ENCODE results near the gene ARID2.

ARID2 gene

DNA sequence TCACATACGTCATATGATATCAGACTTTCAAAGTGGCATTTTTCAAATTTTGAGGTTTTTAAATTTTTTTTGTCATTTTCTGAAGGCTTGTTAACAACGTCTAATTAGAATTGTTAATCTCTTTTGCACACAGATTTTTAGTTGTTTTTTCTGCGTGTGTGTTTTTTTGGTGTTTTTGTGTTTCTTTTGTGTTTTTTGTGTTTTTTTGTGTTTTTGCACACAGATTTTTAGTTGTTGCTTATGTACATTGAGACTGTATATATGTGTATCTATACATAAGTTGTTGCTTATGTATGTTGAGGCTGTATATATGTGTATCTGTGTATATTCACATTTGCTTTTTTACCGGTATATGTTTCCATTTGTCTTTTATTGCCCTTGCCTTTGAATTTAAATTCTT, 30.8 kb downstream of the ARID2 start:
- H3K4me3 ChIP-seq (ENCODE audit: low read depth, low read length) = no peak overlapping the region

DNA sequence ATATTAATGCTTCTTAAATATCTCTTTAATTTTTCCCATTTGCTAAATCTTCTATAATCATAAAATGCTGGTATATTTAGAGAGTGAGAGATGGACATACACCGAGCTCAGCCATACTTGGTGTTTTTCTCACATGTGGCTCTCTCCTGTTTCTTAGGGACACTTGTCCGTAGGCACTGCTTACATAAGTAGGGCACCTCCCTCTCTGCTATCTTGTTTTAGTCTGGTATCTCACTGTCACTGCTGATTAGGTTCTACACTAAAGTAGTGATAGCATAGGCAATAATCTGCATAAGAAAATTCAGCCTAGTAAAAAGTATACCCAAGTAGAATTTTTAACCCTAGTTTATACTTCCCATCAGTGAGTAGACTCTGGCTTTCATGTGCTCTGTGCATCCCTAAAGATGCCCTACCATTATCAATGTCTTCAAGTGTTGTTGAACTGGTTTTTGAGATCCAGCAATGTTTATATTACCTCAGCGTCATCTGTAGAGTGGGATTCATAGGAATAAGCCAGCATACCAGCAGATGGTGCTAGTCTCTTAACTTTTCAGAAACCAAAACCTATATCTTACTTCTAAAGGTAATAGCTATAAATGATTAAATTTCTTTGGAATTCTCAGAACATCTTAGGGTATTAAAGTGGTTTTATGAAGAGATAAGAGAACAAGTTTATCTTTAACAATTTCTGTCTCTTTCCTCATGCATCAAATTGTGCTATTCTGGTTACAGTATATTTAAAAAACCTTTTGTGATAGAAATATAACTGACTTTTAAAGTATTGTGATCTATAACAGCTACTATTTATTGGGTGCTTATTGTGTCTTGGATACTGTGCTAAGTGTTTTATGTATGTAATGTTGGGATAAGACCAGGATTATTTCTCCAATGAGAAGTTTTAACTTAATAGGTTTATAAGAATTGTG, 32.9 kb downstream of the ARID2 start:
- H3K4me3 ChIP-seq (ENCODE audit: low read depth, low read length) = no peak overlapping the region

DNA sequence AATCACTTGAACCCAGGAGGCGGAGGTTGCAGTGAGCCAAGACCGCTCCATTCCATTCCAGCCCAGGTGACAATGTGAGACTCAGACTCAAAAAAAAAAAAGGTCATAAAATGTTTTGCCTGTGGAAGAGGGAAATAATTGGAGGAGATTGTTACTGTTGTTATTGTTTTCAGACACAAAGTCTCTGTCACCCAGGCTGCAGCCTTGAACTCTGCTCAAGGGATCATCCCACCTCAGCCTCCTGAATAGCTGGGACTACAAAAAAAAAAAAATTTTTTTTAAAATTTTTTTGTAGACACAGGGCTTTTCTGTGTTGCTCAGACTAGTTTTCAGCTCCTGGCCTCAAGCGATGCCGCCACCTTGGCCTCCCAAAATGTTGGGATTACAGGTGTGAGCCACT, 33.9 kb downstream of the ARID2 start:
- H3K4me3 ChIP-seq (ENCODE audit: low read depth, low read length) = no peak overlapping the region

DNA sequence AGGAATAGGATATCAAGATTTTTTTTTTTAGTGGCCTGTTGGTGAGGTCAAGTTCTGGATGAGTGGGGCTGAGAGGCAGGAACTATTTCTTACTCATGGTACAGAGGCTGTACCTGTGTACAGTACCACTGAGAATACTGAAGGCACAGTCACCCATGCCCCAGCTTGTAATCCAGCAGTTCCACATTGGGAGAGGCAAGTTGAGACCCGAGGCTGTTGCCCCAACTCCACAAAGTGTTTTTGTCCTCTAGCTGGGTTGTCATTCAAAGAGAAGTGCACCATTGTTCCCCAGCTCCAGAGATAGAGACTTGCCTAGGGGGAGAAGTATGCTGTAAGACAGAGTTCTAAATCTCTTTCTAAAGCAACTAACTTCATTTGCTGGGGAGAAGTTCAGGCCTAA, 38.7 kb downstream of the ARID2 start:
- no peak overlapping the region for H3K4me3 ChIP-seq (ENCODE audit: low read depth, low read length)

DNA sequence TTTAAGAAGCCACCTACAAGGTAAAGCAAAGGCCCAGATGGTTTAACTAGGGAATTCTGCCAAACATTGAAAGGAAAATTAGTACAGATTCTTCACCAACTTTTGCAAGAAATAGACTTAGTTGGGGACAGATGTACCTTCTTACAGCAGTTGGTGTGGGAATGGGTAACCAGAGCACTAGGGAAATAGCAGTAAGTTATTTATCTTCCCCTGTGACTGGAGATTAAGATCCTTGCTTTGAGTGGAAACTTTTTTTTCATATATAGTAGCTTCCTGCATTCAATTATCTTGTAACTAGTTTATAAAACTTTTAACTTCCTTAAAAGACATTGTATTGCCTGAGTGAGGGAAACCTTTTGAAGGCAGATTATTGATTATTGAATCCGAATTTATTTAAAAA, 44.2 kb downstream of the ARID2 start:
- H3K4me3 ChIP-seq (ENCODE audit: low read depth, low read length) = no peak overlapping the region

DNA sequence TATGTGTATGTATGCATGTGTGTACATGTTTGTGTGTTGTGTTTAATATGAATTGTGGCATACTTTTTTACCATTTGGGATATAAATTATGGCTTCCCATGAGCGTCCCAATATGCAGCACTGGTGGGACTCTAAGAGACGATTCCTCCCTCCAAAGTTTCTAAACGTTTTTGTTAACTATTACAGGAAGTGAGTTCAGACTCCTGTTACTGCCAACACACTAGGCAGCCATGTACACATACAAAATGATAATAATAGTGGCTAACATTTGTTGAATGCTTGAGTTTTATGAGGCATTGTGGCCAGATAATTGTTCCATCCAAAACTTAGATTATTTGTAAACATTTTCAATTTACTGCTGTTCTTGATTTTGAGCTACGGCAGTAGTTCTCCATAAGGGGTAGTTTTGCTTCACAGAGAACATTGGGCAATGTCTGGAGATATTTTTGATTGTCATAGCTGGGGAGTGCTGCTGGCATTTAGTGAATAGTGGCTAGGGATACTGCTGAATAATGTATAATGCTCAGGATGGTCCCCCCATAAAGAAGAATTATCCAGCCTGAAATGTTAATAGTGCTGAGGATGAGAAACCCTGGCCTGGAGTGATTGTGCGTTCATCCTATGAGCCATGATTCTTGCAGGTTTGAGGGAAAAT, 45.1 kb downstream of the ARID2 start:
- no peak overlapping the region for H3K4me3 ChIP-seq (ENCODE audit: low read depth, low read length)

DNA sequence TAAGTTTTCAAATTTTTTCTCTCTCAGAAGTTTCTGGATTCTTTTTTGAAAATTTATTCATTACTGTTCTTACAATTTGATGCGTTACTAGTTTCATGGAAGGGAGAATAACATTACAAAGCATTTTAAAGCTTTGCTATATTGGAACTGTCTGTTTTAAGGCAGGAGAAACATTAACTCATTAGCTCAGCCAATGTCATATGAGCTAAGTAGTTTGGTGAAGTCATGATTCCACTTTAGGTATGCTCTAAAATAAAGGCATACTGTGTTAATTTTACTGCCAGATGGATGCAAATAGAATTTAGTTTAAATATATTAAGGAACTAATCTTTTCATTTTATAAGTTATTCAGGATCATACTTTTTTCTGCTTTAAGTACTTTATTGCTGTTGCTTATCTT, 46.0 kb downstream of the ARID2 start:
- H3K4me3 ChIP-seq (ENCODE audit: low read depth, low read length) = no peak overlapping the region

DNA sequence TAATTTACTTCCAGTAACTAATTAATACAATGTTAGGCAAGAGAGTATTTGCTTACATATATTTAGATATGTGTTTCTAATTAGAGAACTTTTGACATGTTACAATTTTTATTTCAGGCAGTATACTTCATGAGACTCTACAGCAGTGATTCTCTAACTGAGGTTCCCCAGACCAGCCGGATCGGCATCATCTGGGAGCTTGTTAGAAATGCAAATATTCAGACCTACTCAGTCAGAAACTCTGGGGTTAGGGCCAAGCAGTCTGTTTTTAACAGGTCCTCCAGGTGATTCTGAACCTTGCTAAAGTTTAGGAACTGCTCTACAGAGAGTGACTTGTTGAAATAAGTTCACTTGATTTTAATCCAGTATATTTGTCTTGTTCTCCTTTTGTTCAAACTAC, 46.5 kb downstream of the ARID2 start:
- no peak overlapping the region for H3K4me3 ChIP-seq (ENCODE audit: low read depth, low read length)

DNA sequence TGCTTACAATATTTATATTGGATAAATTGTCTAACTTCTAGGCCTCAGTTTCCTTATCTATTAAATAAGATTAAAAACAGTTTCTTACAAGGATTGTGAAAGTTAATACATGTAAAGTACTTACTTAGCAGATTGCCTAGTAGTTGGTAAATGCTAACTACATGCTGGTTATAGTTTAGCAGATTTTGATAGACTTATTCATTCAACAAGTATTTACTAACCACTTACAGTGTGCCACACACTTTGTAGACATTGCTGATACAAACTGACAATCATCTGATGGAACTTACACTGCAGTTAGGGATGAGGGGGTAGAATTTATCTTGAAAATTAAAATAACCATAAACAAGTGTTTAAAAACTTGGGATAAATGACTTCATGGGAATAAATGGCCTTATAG, 50.4 kb downstream of the ARID2 start:
- H3K4me3 ChIP-seq (ENCODE audit: low read depth, low read length) = no peak overlapping the region

DNA sequence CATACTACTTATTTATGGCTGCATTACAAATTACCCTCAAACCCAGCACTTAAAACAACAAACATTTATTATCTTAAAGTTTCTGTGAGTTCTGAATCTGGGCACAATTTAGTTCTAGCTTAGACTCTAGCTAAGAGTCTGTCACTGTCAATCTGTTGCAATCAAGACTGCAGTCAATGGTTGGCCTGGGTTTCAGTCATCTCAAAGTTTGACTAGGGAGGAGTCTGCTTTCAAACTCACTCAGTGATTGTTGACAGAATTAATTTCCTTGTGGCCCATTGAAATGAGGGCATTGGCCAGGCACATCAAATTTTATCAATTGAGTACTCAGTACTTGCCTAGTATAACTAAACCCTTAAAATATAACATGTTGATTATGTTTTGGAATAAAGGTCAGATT, 51.6 kb downstream of the ARID2 start:
- H3K4me3 ChIP-seq (ENCODE audit: low read depth, low read length) = no peak overlapping the region

DNA sequence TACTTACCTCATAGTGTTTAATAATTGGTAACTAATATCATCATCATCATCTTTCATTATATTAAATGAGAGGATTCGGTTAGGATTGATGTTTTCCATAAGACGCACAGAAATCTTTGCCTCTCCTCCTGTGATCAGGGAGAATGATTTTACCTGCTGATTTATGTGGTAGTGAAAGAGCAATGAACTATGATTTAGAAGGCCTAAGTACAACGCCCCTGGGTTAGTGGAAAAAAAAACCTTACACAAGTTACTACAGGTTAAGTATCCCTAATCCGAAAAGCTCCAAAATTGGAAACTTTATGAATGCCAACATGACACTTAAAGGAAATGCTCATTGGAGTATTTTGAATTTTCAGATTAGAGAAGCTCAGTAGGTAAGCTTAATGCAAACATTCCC, 55.8 kb downstream of the ARID2 start:
- no peak overlapping the region for H3K4me3 ChIP-seq (ENCODE audit: low read depth, low read length)

DNA sequence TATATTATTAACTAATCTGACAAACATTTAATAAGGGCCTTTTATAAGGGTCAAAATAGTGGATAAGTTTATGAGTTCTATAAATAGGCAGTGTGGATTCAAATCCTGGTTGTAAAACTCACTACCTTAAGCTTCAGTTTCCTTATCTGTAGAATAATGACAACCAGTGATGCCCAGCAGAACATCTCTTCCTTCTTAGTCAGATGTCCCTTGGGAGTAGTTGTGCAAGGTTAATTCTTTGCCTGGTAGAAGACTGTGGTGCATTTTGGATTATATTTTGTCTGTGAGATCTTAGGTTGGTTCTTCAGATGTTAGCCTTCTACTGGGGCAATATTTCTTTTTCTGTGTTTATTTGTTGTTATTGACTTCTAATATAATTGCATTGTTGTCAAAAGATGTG, 59.5 kb downstream of the ARID2 start:
- no peak overlapping the region for H3K4me3 ChIP-seq (ENCODE audit: low read depth, low read length)

DNA sequence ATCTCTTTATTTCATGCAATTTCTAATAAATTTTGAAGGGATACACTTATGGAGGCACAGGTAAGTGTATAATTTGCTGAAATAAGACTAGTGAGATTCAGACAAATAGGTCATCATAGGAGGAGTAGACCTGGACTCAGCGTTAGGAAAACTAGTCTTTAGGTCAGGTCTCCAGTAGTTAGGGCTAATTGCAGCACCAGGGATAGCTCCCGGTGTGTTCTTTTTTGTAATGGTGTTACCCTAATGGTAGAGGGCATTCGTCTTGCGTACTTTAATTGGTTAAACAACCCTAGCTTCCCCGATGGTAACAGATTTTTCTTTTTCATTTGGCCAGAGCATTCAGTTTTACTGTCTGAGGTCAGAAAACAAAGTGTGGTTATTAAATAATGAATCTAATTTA, 64.9 kb downstream of the ARID2 start:
- H3K4me3 ChIP-seq (ENCODE audit: low read depth, low read length) = no peak overlapping the region

DNA sequence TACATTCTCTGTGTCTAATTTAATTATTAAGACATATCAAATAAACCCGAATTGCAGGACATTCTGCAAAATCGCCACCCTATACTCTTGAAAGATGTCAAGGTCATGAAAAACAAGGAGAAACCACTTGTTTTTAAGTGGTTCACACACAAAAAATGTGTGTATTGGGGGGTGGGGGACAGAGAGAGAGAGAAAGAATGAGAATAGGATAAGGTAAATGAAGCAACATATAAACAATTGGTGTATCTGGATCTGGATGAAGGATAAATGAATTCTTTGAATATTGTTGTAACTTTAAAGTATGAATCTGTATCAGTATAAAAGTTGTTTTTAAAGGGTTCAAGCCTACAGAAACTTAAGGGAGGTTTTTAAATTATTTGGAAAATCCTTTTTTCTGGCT, 72.1 kb downstream of the ARID2 start:
- H3K4me3 ChIP-seq (ENCODE audit: low read depth, low read length) = no peak overlapping the region

DNA sequence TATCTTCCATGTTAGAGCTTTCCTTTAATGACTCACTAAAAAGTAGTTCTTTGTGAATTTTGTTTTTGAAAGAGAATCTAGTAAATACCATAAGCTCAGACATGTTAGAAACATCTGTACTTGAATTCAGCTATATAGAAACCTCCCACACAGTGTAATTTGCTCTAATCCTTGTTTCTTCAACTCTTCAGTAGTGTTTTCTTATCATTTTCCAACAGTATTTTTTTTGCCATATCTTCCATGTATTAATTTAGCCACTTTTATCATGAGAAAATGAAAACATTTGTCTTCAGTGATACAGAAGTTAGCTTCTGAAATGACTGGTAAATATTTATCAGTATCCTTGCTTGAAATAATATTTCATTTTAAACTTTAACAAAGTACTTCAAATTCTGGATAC, 73.6 kb downstream of the ARID2 start:
- no peak overlapping the region for H3K4me3 ChIP-seq (ENCODE audit: low read depth, low read length)

DNA sequence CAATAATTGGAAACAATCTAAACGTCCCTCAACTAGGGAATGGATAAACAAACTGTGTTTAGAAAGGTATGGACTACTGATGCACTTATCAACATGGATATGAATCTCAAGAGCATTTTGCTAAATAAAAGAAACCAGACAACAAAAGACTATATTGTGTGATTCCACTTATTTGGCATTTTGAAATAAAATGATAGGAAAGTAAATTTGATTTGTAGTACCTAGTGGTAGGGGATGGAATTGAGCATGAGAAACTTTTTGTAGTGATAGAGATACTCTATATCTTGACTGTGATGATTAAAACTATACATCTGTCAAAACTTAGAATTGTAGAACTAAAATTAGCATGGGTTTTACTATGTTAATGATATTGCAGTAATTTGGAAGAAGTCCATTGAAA, 87.1 kb downstream of the ARID2 start:
- no peak overlapping the region for H3K4me3 ChIP-seq (ENCODE audit: low read depth, low read length)

DNA sequence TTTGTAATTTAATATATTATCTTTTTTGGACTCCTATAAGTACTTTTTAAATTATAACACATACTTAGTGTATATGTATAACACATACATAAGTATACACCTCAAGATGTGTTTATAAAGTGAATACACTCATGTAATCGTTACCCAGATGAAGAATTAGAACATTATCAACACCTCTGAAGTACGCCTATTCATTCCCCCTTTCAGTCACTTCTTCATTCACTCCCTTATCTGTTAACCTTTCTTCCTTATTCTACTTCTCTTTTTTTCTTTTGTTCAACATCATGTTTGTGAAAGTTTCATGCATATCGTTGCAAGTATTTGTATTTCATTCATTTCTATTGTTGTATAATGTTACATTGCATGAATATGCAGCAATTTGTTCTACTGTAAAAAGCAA, 98.5 kb downstream of the ARID2 start:
- H3K4me3 ChIP-seq (ENCODE audit: low read depth, low read length) = no peak overlapping the region

DNA sequence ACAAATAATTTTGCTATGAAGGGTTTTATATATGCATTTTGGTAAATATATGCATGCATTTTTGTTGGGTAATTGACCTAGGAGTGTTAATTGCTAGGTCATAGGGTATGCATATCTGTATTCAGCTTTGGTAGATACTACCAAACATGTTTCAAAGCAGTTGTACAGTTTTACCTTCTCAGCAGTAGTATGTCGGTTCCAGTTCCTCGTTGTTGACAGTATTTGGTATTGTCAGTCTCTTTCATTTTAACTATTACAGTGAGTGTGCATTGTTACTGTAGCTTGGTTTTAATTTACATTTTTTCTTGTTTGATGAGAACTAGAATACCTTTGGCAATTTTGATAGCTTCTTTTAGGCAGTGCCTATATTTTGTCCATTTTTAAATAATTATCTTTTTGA, 98.9 kb downstream of the ARID2 start:
- no peak overlapping the region for H3K4me3 ChIP-seq (ENCODE audit: low read depth, low read length)

DNA sequence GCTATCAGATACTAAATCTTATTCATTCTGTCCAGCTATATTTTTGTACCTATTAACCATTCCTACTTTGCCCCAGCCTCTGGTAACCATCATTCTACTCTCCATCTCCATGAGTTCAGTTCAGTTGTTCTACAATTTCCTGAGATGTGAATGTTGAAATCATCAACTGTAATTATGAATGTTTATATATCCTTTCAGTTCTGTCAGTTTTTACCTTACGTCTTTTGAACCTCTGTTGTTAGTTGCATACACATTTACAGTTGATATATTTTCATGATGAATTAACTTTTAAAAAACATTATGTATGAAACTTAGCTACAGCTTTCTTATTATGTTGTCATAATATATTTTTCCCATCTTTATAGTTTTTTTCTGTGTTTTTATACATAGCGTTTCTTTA, 102.1 kb downstream of the ARID2 start:
- H3K4me3 ChIP-seq (ENCODE audit: low read depth, low read length) = no peak overlapping the region

DNA sequence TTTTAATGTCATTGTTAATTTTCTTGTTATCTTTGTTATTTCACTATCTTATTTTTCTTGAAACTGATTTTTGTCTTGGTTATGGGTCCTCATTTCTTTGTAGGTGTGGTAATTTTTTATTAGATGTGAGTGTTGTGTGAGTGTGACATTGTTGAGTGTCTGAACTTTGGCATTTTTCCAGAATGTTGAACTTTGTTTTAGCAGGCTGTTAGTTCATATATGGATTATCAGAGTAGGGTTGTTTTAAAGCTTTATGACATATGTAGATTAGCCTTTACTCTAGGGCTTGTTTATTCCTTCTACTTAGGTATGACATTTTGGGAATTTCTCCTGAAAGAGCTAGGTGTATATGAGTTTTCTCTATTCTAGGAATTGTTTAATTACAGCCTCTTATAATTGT, 103.9 kb downstream of the ARID2 start:
- no peak overlapping the region for H3K4me3 ChIP-seq (ENCODE audit: low read depth, low read length)

DNA sequence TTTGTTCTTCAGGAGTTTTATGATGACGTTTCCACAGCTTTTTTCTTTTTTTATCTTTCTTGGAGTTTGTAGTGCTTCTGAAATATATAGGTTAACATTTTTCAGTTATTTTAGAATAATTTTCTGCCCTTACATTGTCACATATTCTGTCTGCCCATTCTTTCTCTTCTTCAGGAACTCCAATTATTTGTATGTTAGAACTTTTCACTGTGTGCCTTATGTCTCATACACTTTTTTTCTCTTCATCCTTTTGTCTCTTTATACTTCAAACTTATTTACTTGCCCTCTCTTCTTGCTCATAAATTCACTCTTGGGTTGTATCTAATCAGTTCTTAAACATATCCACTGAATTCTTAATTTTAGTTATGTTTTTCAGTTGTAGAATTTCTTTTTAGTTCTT, 105.3 kb downstream of the ARID2 start:
- no peak overlapping the region for H3K4me3 ChIP-seq (ENCODE audit: low read depth, low read length)

DNA sequence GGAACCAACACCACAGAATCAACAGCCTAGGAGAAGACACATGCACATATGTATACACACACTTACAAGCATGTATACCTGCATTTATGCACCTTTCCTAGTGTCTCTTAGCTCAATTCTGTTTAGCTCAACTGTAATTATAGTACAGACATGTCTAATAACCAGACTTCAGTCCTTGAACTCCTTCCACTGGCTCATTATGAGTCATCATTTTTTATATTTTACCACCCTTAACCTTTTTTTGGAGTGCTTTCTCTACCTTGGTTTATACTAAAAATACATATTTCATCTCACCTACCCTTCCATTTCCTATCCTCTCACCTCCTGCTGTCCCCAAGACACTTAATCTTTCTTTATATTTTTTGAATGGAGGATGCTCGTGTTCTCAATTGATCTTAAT, 110.4 kb downstream of the ARID2 start:
- H3K4me3 ChIP-seq (ENCODE audit: low read depth, low read length) = no peak overlapping the region

DNA sequence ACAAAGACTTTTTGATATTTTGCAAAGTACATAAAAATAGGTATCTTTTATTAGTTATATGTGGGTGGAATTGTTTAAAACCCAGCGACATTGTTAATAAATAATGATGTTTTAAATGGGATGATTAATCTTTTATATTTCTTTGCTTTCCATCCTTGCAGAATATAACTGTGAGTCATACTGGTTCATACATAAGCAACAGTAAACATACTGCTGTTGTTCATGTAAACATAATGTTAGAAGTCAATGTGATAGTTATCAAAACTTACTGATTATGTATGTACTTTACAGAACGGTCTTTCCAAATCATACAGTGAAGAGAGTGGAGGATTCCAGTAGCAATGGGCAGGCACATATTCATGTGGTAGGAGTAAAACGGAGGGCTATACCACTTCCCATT, 119.8 kb downstream of the ARID2 start:
- no peak overlapping the region for H3K4me3 ChIP-seq (ENCODE audit: low read depth, low read length)

All from iPS-11a (cell line).